DMS153 (cell line): Measurements from ENCODE around the gene SMC1A.

Experiments used
- DNase-seq: peaks from one replicate; lab custom pipeline; 2025; lab: John Stamatoyannopoulos, UW

The SMC1A gene

DNA sequence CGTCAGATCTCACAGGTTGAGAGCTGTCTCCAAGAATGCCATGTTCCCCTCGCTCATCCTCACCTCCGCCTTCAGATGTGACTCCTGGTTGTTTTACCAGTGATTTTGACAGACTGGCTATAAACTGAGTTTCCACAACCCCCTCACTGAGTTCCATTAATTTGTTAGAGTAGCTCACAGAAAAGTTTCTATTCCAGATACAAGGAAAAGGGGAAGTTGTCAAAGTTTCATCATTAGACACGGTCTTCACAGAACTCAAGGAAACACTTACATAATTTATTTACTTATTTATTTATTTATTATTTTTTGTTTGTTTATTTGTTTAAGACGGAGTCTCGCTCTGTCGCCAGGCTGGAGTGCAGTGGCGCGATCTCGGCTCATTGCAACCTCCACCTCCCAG lies 85.4 kb downstream of the SMC1A start:
- DNase-seq, result no peak

- DNase-seq, result no peak
Measured at GRCh38 chrX:53333853-53334252, 88.6 kb downstream of the SMC1A start.

DNA sequence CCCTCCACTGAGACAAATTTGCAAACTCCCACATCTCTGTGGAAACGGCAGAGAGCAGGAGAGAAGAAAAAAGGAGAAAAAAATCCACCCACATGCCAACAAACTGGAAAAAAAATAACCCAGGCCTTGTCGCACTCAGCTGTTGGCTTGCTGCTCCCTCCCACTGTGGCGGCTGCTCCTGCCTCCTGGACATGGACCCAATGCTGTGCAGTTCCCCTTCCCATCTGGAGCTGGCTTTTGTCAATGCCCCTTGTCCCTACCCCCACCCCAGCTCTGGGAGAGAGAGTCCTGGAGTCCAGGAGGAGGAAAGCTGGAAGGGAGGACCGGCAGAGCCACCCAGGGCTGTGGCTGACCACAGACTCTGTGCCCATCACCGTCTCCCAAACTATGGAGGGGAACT lies 90.2 kb downstream of the SMC1A start:
- DNase-seq, result no peak

GRCh38 chrX:53330331-53330730 lies 92.1 kb downstream of the SMC1A start:
- DNase-seq, result no peak

- no peak for DNase-seq
Measured at GRCh38 chrX:53324803-53325202, 97.7 kb downstream of the SMC1A start.
